K562 (cell line): ENCODE results near the gene ZDHHC1.
A peak's percentile ranks its signal among the peaks of the same experiment; 100 is the strongest.

Experiments used
- BCOR ChIP-seq: fragments of 450-650 bp; IDR thresholded peaks from 2 replicates; pipeline ENCODE4 v1.6.1; 2016
- CREB1 ChIP-seq, 2 experiments: sonication (generic) in 1 of 2; formaldehyde crosslinking in 1 of 2; IDR thresholded peaks; 2 replicates each; pipeline versions ENCODE4 v1.6.1 to v1.8.0; 2012 to 2022; ENCODE audit warnings: inconsistent platforms in 1 of 2, mild to moderate bottlenecking in 1 of 2, missing genetic modification reagents in 1 of 2, moderate library complexity in 1 of 2
- MAZ ChIP-seq, 2 experiments: fragments of 450-650 bp in 1 of 2; sonication (generic) in 1 of 2; formaldehyde crosslinking; IDR thresholded peaks in 1 of 2; conservative IDR thresholded peaks in 1 of 2; 2 replicates each; pipeline versions ENCODE4 v1.4.0 to v1.5.0; 2020; ENCODE audit warnings: mild to moderate bottlenecking in 1 of 2, missing genetic modification reagents in 1 of 2
- SETDB1 ChIP-seq: IDR thresholded peaks from one replicate; pipeline ENCODE4 v1.6.1; 2012; ENCODE audit warnings: low read length, control low read depth, inconsistent platforms
- TEAD4 ChIP-seq, 2 experiments: sonication (generic) in 1 of 2; formaldehyde crosslinking in 1 of 2; IDR thresholded peaks; 2 replicates each; pipeline versions ENCODE4 v1.6.1 to v1.8.0; 2012 to 2022; ENCODE audit warnings: borderline replicate concordance in 1 of 2, inconsistent platforms in 1 of 2, low read length in 1 of 2, mild to moderate bottlenecking in 1 of 2, missing genetic modification reagents in 1 of 2
- TF ChIP-seq, protein P1 (sequence below), 3 experiments: IDR thresholded peaks in 2 of 3; conservative IDR thresholded peaks in 1 of 3; 2 replicates each; pipeline ENCODE4 v1.5.1; 2011 to 2012; ENCODE audit warnings: low read length in 3 of 3, mild to moderate bottlenecking in 3 of 3, control low read depth in 2 of 3, improper control_type of control experiment in 1 of 3, inconsistent platforms in 1 of 3, low read depth in 1 of 3, mixed read lengths in 1 of 3, moderate library complexity in 1 of 3; ENCODE audit not compliant: insufficient read depth in 2 of 3
- TF ChIP-seq, protein P2 (sequence below): fragments of 250-450 bp; sonication (Bioruptor Pico); IDR thresholded peaks from 2 replicates; pipeline ENCODE4 v1.5.0; 2020; ENCODE audit warnings: mild to moderate bottlenecking, borderline replicate concordance
- TF ChIP-seq, protein P3 (sequence below): sonication (generic); formaldehyde crosslinking; IDR thresholded peaks from 2 replicates; pipeline ENCODE4 v1.9.0; 2022; ENCODE audit warnings: mild to moderate bottlenecking, missing genetic modification reagents

DNA sequence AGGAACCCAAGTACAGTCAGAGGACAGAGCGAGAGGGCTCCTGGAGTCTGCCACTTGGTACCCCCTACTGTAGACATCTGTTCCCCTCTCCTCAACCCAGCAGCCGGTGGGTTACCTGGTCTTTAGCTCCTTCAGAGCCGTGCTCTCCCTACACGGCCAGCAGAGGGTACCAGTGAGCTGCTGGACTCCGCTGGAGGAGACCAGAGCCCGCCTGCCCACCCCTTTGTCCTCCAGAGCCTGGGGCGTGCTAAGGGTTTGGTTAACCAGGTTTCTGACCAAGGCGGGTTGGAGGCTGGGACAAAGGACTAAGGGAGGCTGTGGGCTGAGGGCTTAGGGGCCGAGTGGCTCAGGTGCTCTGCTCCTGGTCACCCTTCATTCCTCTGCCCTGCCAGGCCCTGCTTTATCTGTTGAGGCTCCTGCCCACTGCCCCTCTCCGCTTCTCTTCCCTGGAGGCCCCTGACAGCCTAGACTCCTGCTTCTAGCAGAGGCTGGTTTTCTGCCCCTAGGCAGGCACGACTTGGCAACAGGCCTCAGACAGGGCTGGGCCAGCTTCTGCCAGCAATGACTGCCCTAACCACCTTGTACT lies 12.0 kb upstream of the ZDHHC1 start:
- TF ChIP-seq, protein P1, sequence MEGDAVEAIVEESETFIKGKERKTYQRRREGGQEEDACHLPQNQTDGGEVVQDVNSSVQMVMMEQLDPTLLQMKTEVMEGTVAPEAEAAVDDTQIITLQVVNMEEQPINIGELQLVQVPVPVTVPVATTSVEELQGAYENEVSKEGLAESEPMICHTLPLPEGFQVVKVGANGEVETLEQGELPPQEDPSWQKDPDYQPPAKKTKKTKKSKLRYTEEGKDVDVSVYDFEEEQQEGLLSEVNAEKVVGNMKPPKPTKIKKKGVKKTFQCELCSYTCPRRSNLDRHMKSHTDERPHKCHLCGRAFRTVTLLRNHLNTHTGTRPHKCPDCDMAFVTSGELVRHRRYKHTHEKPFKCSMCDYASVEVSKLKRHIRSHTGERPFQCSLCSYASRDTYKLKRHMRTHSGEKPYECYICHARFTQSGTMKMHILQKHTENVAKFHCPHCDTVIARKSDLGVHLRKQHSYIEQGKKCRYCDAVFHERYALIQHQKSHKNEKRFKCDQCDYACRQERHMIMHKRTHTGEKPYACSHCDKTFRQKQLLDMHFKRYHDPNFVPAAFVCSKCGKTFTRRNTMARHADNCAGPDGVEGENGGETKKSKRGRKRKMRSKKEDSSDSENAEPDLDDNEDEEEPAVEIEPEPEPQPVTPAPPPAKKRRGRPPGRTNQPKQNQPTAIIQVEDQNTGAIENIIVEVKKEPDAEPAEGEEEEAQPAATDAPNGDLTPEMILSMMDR (IDR thresholded peaks at IDR 0.05 in 2 of 3, conservative IDR thresholded peaks at IDR 0.05 in 1 of 3; ENCODE audit: insufficient read depth in 2 of 3, low read depth in 1 of 3, low read length in 3 of 3), result peak; percentile 94
- TF ChIP-seq, protein P2, sequence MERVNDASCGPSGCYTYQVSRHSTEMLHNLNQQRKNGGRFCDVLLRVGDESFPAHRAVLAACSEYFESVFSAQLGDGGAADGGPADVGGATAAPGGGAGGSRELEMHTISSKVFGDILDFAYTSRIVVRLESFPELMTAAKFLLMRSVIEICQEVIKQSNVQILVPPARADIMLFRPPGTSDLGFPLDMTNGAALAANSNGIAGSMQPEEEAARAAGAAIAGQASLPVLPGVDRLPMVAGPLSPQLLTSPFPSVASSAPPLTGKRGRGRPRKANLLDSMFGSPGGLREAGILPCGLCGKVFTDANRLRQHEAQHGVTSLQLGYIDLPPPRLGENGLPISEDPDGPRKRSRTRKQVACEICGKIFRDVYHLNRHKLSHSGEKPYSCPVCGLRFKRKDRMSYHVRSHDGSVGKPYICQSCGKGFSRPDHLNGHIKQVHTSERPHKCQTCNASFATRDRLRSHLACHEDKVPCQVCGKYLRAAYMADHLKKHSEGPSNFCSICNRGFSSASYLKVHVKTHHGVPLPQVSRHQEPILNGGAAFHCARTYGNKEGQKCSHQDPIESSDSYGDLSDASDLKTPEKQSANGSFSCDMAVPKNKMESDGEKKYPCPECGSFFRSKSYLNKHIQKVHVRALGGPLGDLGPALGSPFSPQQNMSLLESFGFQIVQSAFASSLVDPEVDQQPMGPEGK (CRISPR knock-in tag), result no peak
- no peak for TF ChIP-seq SETDB1
- TF ChIP-seq, protein P3, sequence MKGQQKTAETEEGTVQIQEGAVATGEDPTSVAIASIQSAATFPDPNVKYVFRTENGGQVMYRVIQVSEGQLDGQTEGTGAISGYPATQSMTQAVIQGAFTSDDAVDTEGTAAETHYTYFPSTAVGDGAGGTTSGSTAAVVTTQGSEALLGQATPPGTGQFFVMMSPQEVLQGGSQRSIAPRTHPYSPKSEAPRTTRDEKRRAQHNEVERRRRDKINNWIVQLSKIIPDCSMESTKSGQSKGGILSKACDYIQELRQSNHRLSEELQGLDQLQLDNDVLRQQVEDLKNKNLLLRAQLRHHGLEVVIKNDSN (CRISPR knock-in tag), result no peak
- TF ChIP-seq BCOR, result no peak
- no peak for TF ChIP-seq CREB1 (IDR thresholded peaks at IDR 0.05)
- no peak for TF ChIP-seq CREB1 (CRISPR knock-in tag; IDR thresholded peaks at IDR 0.05)
- TF ChIP-seq TEAD4 (IDR thresholded peaks at IDR 0.05; ENCODE audit: low read length), result no peak
- no peak for TF ChIP-seq TEAD4 (CRISPR knock-in tag; IDR thresholded peaks at IDR 0.05; ENCODE audit: borderline replicate concordance)
- TF ChIP-seq MAZ (CRISPR knock-in tag; conservative IDR thresholded peaks at IDR 0.05 in 1 of 2, IDR thresholded peaks at IDR 0.05 in 1 of 2), result 0 out of 4 replicates have a peak, but pooled peaks of 1 of the 2 experiments have one; percentile 32
